HepG2 (cell line): ENCODE data around the gene EFNB1. TPM values are rescaled to one million over a fixed set of nuclear protein-coding genes. Genes with fewer than 3 reads are reported as not detected.

Experiments
- BRD4 ChIP-seq: sonication (generic); formaldehyde crosslinking; IDR thresholded peaks from 2 replicates; pipeline ENCODE4 v1.4.0; 2020; ENCODE audit warnings: missing genetic modification reagents
- CAMTA2 ChIP-seq: sonication (generic); formaldehyde crosslinking; IDR thresholded peaks from 2 replicates; pipeline ENCODE4 v1.4.0; 2020; ENCODE audit warnings: mild to moderate bottlenecking, missing genetic modification reagents, borderline replicate concordance
- FOXA1 ChIP-seq, 2 experiments: fragments of 450-650 bp in 1 of 2; sonication (generic) in 1 of 2; formaldehyde crosslinking in 1 of 2; IDR thresholded peaks; 2 replicates each; pipeline versions ENCODE4 v1.4.0 to v1.6.1; 2016 to 2020; ENCODE audit warnings: missing genetic modification reagents in 1 of 2
- FOXP1 ChIP-seq, 2 experiments: fragments of 450-650 bp in 1 of 2; IDR thresholded peaks; 2 replicates each; pipeline ENCODE4 v1.6.1; 2017 to 2018; ENCODE audit warnings: antibody characterized with exemption in 1 of 2
- GATAD2A ChIP-seq: IDR thresholded peaks from 2 replicates; pipeline ENCODE4 v1.6.1; 2016
- IKZF4 ChIP-seq: sonication (generic); formaldehyde crosslinking; IDR thresholded peaks from 2 replicates; pipeline ENCODE4 v1.5.1; 2020; ENCODE audit warnings: borderline replicate concordance, mild to moderate bottlenecking, low read depth, missing genetic modification reagents; ENCODE audit errors: not compliant biosample characterization
- MED1 ChIP-seq: sonication (generic); formaldehyde crosslinking; IDR thresholded peaks from 2 replicates; pipeline ENCODE4 v1.4.0; 2020; ENCODE audit warnings: missing genetic modification reagents
- NR2F6 ChIP-seq, 2 experiments: IDR thresholded peaks; 2 replicates each; pipeline ENCODE4 v1.6.1; 2016; ENCODE audit warnings: antibody characterized with exemption in 1 of 2, mild to moderate bottlenecking in 1 of 2
- RARA ChIP-seq: IDR thresholded peaks from 2 replicates; pipeline ENCODE4 v1.6.1; 2016; ENCODE audit warnings: missing genetic modification reagents, missing compliant biosample characterization
- REXO4 ChIP-seq: sonication (generic); formaldehyde crosslinking; IDR thresholded peaks from 2 replicates; pipeline ENCODE4 v1.8.0; 2022; ENCODE audit warnings: missing genetic modification reagents, mild to moderate bottlenecking, borderline replicate concordance
- SIX4 ChIP-seq: sonication (generic); formaldehyde crosslinking; IDR thresholded peaks from 2 replicates; pipeline ENCODE4 v1.4.0; 2020; ENCODE audit warnings: missing genetic modification reagents
- SMARCC2 ChIP-seq: fragments of 450-650 bp; IDR thresholded peaks from 2 replicates; pipeline ENCODE4 v1.6.1; 2017; ENCODE audit warnings: antibody characterized with exemption, mild to moderate bottlenecking
- TGIF2 ChIP-seq: IDR thresholded peaks from 2 replicates; pipeline ENCODE4 v1.6.1; 2016; ENCODE audit warnings: control low read depth, missing compliant biosample characterization
- ZNF12 ChIP-seq: sonication (generic); formaldehyde crosslinking; IDR thresholded peaks from 2 replicates; pipeline ENCODE4 v1.5.0; 2020; ENCODE audit warnings: missing genetic modification reagents
- ZNF207 ChIP-seq: fragments of 450-650 bp; IDR thresholded peaks from 2 replicates; pipeline ENCODE4 v1.6.1; 2016; ENCODE audit warnings: antibody characterized with exemption, borderline replicate concordance
- ZNF33A ChIP-seq: sonication (generic); formaldehyde crosslinking; IDR thresholded peaks from 2 replicates; pipeline ENCODE4 v1.5.1; 2020; ENCODE audit warnings: missing genetic modification reagents, mild to moderate bottlenecking, moderate library complexity, borderline replicate concordance
- ZNF562 ChIP-seq: sonication (generic); formaldehyde crosslinking; IDR thresholded peaks from 2 replicates; pipeline ENCODE4 v1.8.0; 2022; ENCODE audit warnings: missing genetic modification reagents, borderline replicate concordance
- ZNF652 ChIP-seq: IDR thresholded peaks from 2 replicates; pipeline ENCODE4 v1.6.1; 2016; ENCODE audit warnings: low read depth, borderline replicate concordance
- ZNF841 ChIP-seq: sonication (generic); formaldehyde crosslinking; IDR thresholded peaks from 2 replicates; pipeline ENCODE4 v1.8.1; 2023; ENCODE audit warnings: missing genetic modification reagents, borderline replicate concordance
- polyA plus RNA-seq, 8 experiments: library from polyadenylated mRNA; depleted of rRNA in 3 of 8; stranded (reverse) in 7 of 8; unstranded in 1 of 8; fragments of >200 nt; fragmentation: Illumina TruSeq in 4 of 8; extraction: Trizol in 4 of 8; gene quantifications; 2 replicates each; pipeline versions ENCODE4 v1.2.1 to v1.2.3, GENCODE V29; 2011 to 2016; ENCODE audit warnings: low read depth in 4 of 8, missing spikeins in 1 of 8, mixed read lengths in 1 of 8; ENCODE audit not compliant: insufficient read depth in 1 of 8
- total RNA-seq, 5 experiments: library from RNA; depleted of rRNA; stranded (reverse); fragments of >200 nt; fragmentation: Illumina TruSeq; extraction: Trizol; gene quantifications; 2 replicates each; pipeline ENCODE4 v1.2.3, GENCODE V29; 2016; ENCODE audit warnings: low read depth in 1 of 5
- TF ChIP-seq, protein P1 (sequence below): sonication (generic); formaldehyde crosslinking; IDR thresholded peaks from 2 replicates; pipeline ENCODE4 v1.4.0; 2020; ENCODE audit warnings: missing genetic modification reagents, borderline replicate concordance
- TF ChIP-seq, protein P2 (sequence below): sonication (generic); formaldehyde crosslinking; IDR thresholded peaks from 2 replicates; pipeline ENCODE4 v1.8.0; 2022; ENCODE audit warnings: mild to moderate bottlenecking, missing genetic modification reagents, moderate library complexity
- TF ChIP-seq, protein P3 (sequence below): sonication (generic); formaldehyde crosslinking; IDR thresholded peaks from 2 replicates; pipeline ENCODE4 v1.4.0; 2020; ENCODE audit warnings: missing genetic modification reagents

EFNB1 gene
- total and polyA plus RNA-seq, 2 of the 13 experiments (the other 11 are each of a cell fraction or from before 2014, with no cell fraction given) = 4.0 to 4.1 TPM

DNA sequence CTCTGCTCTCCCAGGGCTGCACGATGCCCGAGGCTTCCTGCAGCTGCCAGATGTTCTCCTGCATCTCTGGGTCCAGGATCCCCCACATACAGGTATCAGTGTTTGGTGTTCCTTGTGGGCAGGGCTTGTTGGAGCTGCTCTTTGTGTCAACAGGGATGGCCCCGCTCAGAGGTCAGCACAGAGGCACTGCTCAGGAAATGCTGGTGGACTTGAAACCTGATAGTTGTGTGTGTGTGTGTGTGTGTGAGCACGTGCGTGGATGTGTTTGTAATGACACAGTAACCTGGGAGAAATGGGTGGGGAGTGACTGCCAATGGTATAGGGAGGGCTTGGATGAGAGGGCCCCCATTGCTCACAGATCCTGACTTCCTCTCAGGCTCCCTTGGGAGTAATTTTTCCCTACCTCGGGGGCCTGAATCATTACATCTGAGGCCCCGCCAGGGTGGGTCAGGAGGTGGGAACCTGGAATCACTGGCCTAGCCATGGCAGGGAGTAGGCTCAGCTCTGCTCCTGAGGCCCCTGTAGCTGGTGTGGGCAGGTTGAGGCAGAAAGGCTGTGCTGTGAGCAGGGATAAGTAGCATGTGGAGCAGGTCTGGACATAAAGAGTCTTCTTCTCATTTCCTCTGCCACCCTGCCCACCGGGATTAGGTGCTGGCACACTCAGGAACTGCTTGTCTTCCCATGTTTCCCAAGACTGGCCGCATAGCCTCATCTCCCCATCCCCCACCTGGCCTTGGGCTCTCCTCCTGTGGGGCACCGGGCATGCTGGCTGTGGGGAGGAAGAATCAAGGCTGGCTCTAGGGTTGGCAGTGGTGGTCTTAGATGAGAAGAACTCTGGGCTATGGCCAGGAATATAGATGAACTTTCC lies 2.5 kb upstream of the EFNB1 start (continued):
- TF ChIP-seq, protein P1, sequence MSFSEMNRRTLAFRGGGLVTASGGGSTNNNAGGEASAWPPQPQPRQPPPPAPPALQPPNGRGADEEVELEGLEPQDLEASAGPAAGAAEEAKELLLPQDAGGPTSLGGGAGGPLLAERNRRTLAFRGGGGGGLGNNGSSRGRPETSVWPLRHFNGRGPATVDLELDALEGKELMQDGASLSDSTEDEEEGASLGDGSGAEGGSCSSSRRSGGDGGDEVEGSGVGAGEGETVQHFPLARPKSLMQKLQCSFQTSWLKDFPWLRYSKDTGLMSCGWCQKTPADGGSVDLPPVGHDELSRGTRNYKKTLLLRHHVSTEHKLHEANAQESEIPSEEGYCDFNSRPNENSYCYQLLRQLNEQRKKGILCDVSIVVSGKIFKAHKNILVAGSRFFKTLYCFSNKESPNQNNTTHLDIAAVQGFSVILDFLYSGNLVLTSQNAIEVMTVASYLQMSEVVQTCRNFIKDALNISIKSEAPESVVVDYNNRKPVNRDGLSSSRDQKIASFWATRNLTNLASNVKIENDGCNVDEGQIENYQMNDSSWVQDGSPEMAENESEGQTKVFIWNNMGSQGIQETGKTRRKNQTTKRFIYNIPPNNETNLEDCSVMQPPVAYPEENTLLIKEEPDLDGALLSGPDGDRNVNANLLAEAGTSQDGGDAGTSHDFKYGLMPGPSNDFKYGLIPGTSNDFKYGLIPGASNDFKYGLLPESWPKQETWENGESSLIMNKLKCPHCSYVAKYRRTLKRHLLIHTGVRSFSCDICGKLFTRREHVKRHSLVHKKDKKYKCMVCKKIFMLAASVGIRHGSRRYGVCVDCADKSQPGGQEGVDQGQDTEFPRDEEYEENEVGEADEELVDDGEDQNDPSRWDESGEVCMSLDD (CRISPR knock-in tag) = no peak
- no peak for TF ChIP-seq CAMTA2
- no peak for TF ChIP-seq TGIF2 (CRISPR knock-in tag)
- no peak for TF ChIP-seq ZNF207
- peak; percentile 29; the same call in 1 of the 2 replicates for TF ChIP-seq GATAD2A (CRISPR knock-in tag)
- TF ChIP-seq RARA = peak; percentile 70
- no peak for TF ChIP-seq IKZF4 (CRISPR knock-in tag)
- TF ChIP-seq ZNF841 (CRISPR knock-in tag) = no peak
- no peak for TF ChIP-seq ZNF12 (CRISPR knock-in tag)
- no peak for TF ChIP-seq FOXP1 (IDR thresholded peaks at IDR 0.05)
- TF ChIP-seq FOXP1 (CRISPR knock-in tag; IDR thresholded peaks at IDR 0.05) = peak; percentile 38; the same call in 1 of the 2 replicates
- TF ChIP-seq, protein P2, sequence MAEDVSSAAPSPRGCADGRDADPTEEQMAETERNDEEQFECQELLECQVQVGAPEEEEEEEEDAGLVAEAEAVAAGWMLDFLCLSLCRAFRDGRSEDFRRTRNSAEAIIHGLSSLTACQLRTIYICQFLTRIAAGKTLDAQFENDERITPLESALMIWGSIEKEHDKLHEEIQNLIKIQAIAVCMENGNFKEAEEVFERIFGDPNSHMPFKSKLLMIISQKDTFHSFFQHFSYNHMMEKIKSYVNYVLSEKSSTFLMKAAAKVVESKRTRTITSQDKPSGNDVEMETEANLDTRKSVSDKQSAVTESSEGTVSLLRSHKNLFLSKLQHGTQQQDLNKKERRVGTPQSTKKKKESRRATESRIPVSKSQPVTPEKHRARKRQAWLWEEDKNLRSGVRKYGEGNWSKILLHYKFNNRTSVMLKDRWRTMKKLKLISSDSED = no peak
- TF ChIP-seq ZNF562 (CRISPR knock-in tag) = no peak
- TF ChIP-seq BRD4 (CRISPR knock-in tag) = no peak
- TF ChIP-seq ZNF652 (CRISPR knock-in tag) = no peak
- peak; percentile 53; the same call in 1 of the 2 replicates for TF ChIP-seq MED1 (CRISPR knock-in tag)
- peak; percentile 28; the same call in 1 of the 2 replicates for TF ChIP-seq NR2F6 (IDR thresholded peaks at IDR 0.05)
- TF ChIP-seq NR2F6 (CRISPR knock-in tag; IDR thresholded peaks at IDR 0.05) = peak; percentile 51; the same call in 1 of the 2 replicates
- peak; percentile 81 for TF ChIP-seq SIX4 (CRISPR knock-in tag)
- TF ChIP-seq, protein P3, sequence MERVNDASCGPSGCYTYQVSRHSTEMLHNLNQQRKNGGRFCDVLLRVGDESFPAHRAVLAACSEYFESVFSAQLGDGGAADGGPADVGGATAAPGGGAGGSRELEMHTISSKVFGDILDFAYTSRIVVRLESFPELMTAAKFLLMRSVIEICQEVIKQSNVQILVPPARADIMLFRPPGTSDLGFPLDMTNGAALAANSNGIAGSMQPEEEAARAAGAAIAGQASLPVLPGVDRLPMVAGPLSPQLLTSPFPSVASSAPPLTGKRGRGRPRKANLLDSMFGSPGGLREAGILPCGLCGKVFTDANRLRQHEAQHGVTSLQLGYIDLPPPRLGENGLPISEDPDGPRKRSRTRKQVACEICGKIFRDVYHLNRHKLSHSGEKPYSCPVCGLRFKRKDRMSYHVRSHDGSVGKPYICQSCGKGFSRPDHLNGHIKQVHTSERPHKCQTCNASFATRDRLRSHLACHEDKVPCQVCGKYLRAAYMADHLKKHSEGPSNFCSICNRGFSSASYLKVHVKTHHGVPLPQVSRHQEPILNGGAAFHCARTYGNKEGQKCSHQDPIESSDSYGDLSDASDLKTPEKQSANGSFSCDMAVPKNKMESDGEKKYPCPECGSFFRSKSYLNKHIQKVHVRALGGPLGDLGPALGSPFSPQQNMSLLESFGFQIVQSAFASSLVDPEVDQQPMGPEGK = peak; percentile 20; the same call in 1 of the 2 replicates
- no peak for TF ChIP-seq FOXA1 (IDR thresholded peaks at IDR 0.05)
- TF ChIP-seq FOXA1 (CRISPR knock-in tag; IDR thresholded peaks at IDR 0.05) = peak; percentile 66
- no peak for TF ChIP-seq SMARCC2
- no peak for TF ChIP-seq REXO4 (CRISPR knock-in tag)
- TF ChIP-seq ZNF33A (CRISPR knock-in tag) = no peak
